SHP77 (cell line): Measurements from ENCODE around the gene FMO2.
"Not testable (repeated sequence)": the region's sequence is repeated elsewhere in the genome, so short reads cannot be mapped to it uniquely, and the experiment has no call there.

Experiments used
- DNase-seq, 2 experiments: peaks; one replicate each; lab custom pipeline; 2025; lab: John Stamatoyannopoulos, UW

Gene FMO2

DNA sequence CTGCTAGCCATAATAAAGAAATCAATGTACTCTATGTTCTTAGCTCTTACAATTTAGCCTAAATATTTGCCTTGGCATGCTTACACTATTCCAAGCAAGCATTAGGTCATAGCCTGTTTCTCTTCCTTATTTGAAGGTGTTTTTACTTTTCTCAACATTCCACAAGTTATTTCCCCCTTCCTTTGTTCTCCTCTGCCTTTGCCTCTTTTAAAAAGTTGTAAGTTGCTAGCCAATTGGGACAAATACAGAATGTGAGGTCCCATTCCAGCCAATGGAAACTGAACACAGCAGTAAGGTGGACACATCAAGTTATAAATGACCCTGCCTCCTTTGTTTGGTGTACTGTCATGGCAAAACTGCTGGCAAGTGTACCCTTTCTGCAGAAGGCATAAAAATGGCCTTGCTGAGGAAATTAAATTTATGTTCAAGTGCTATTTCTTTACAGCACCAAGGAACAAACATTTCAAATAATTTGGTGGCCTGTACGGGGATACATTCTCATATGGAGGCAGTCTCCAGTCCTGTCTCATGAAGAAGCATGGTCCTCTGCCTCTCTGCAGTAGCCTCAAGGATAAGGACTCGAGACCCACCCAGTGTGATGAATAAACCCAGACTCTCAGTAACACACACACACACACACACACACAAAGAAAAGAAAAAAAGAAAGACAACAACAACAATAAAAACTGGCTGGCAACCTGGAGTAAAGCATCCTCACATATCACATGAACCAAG, 34.4 kb downstream of the FMO2 start:
- no peak for DNase-seq

DNA sequence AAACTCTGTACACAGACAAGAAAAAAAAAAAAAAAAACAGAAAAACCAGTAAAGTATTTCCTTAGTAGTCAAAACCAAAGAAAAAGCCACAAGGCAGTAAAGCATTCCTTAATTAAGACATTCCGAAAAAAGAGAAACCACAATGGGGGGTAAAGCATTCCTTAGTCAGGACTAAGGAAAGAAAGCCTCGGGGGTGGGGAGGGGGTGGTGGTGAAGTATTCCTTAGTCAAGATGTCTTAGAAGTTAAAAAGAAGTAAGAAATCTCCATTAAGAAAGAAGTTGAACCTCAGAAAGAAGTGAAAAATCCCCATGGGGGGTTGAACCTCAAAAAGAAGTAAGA, 35.0 kb downstream of the FMO2 start:
- DNase-seq, result no peak

- no peak for DNase-seq
Measured at GRCh38 chr1:171220581-171221054, 35.5 kb downstream of the FMO2 start.

- no peak for DNase-seq
Measured at GRCh38 chr1:171221665-171222591, 36.8 kb downstream of the FMO2 start.

DNA sequence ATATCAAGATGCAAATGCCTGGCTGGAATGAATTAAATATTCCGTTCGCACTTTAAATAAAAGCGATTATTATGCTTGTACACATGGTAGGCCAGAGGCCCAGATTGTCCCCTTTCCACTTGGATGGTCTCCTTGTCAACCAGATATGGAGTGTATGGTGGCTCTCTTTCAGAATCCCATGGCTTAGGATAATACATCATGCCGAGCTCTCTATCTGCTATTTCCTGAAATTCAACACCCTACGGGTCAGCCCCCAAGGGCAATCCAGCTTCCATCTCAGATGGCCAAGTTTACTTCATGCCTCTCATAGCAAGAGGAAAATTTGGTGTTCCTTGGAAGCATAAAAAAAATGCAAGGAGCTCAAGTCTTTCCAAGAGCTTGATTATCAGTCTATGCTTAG, 37.8 kb downstream of the FMO2 start:
- no peak for DNase-seq

DNA sequence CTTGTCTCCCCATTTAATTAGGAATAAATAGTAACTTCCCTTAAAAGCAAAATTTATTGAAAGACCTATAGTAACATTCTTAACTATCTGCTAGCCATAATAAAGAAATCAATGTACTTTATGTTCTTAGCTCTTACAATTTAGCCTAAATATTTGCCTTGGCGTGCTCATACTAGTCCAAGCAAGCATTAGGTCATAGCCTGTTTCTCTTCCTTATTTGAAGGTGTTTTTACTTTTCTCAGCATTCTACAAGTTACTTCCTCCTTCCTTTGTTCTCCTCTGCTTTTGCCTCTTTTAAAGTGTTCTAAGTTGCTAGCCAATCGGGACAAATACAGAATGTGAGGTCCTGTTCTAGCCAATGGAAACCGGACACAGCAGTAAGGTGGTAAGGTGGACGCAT, 39.2 kb downstream of the FMO2 start:
- DNase-seq, result not testable (repeated sequence)

GRCh38 chr1:171226747-171227370, 41.8 kb downstream of the FMO2 start:
- peak; percentile 56 for DNase-seq

GRCh38 chr1:171231326-171231725, 46.2 kb downstream of the FMO2 start:
- no peak for DNase-seq

- DNase-seq, result no peak
Measured at GRCh38 chr1:171233183-171233582, 48.1 kb downstream of the FMO2 start.

GRCh38 chr1:171236231-171236630, 51.1 kb downstream of the FMO2 start:
- not testable (repeated sequence) for DNase-seq

DNA sequence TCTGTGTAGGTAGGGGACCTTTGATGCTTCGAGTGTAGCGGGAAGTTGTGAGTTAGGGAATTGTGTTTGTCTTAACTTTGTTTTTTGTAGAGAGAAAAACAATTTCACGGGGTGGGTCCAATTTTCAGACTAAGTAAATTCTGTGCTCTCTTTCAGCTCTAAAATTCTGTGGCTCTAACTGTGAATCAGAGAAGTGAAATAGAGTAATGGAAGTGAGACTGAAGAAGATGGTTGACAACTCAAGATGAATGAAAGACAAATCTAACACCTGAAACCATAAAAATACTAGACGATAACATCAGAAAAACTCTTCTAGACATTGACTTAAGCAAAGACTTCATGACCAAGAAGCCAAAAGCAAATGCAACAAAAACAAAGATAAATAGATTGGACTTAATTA, 58.8 kb downstream of the FMO2 start:
- DNase-seq, result no peak

GRCh38 chr1:171245458-171246064, 60.5 kb downstream of the FMO2 start:
- peak in 1 of 2 experiments; percentile 15 for DNase-seq

DNA sequence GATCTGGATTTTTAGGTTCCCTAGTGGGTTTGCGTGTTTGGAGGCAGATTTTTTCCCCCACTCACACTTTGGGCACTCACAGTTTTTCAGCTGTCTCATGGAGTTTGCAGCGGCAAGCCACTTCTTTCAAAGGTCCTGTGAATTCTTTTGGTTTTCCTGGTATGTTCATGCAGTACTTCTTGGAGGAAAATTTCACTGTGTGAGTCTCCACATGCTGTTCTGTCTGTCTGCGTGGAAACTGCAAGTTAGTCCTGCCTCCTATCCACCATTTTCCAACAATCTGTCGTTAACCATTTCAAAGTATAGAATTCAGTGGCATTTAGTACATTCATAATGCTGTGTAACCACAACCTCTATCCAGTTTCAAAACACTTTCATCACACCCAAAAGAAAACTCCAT, 62.4 kb downstream of the FMO2 start:
- no peak for DNase-seq

- DNase-seq, result no peak
Measured at GRCh38 chr1:171248302-171248701, 63.2 kb downstream of the FMO2 start, which contains the start of gene FMO1. Gene FMO1 (plus strand): TSS chr1:171248494. CDS start chr1:171258088, 9,594 bp downstream.

DNA sequence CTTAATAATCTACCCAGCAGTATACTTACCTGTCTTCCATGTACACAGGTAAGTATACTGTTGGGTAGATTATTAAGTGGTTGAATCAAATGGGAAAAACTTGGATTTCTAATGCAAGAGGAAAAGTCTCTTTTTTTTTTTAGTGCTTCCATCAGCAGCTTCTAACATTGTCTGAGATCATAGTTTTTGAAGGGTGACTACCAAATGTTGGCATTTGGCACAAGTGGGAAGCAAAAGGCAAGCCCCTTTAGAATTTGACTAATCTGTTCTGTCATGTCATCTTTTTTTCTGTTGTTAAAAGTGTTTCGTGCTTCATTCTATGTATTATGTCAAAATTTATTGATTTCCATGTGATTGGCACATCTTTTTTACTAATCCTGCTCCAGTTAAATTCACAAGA, 63.7 kb downstream of the FMO2 start:
- DNase-seq, result no peak

GRCh38 chr1:171250263-171250662, 65.2 kb downstream of the FMO2 start:
- DNase-seq, result no peak

- no peak for DNase-seq
Measured at GRCh38 chr1:171251042-171251951, 66.2 kb downstream of the FMO2 start.

GRCh38 chr1:171251952-171252300, 66.8 kb downstream of the FMO2 start:
- DNase-seq, result no peak

GRCh38 chr1:171252482-171252881, 67.4 kb downstream of the FMO2 start:
- DNase-seq, result peak in 1 of 2 experiments; percentile 25

DNA sequence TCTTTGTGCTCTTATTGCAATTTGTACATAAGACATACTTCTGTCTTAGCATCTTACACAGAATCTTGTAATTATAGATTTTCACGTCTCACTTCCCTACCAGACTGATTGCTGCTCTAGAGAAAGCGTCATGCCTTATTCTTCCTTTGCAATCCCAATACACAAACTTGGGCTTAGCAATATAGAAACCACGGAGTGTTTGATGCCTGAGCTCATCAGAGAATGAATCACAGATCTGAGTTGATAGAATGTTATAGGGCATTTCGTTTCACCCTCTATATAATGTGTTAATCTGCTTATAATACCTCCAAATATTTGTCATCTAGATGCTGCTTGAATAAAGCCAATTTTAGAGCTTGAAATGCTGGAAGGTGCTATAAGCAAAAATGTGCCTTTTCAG, 69.8 kb downstream of the FMO2 start:
- DNase-seq, result no peak

DNA sequence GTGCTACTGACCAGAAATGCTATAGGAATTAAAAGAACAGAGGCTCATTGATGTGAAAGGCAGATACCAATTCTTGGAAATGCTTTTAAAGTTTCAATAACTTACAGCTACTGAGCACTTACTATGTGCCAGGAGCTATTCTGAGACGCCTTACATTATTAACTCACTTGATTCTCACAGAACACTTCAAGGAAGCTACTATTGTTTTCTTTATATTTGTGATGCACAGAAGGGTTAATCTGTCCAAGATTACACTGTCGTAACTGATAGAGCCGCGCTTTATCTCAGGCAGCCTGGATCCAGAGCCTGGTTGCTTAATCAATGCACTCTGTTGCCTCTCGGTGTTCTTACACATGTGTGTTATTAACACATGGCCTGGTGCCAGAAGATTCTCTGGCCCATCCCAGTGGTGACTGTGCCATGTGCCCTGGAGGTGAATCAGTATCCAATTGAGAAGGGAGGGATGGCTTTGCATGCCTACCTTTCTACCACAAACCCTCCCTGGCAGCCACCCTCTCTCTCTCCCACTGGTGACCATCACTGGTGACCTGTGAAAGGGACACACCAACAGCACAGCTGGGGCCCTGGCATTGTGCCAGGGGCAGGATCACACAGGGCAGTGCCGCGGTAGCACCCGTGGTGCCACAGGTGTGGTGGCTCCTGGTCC, 72.0 kb downstream of the FMO2 start:
- no peak for DNase-seq
